Pancreas (tissue), 10 donors: Measurements from ENCODE around the gene IL7R. TPM values are rescaled to one million over a fixed set of nuclear protein-coding genes. Genes with fewer than 3 reads are reported as not detected.

ENCODE experiments used
- ATAC-seq, 4 donors: fragments of 200-7000 bp; cut with Tn5 transposase; one replicate each; pipeline versions ENCODE4 v1.8.0 to v1.9.1; 2020; ENCODE audit warnings: mild to moderate bottlenecking in 4 of 4, moderate library complexity in 4 of 4
- DNase-seq, 6 donors: peaks; one replicate each; pipeline ENCODE4 v3.0.0-alpha.2; 2020
- FAIRE-seq: peaks from 2 replicates; lab custom pipeline; 2012; peaks lifted over from hg19 to GRCh38; lab: Jason Lieb, UNC
- H3K27ac ChIP-seq, 4 donors: fragments of 200-600 bp; sonication (generic); 1 replicate in 3 of 4; 2 replicates in 1 of 4; pipeline versions ENCODE4 v1.5.0 to v1.8.0; 2020
- H3K27me3 ChIP-seq, 4 donors: fragments of 200-600 bp; one replicate each; pipeline ENCODE4 v1.8.0; 2021
- H3K36me3 ChIP-seq, 3 donors: fragments of 200-600 bp; sonication (generic) in 1 of 3; one replicate each; pipeline versions ENCODE4 v1.5.0 to v1.8.0; 2020 to 2021
- H3K4me1 ChIP-seq, 3 donors: fragments of 200-600 bp; one replicate each; pipeline ENCODE4 v1.8.0; 2021
- H3K4me3 ChIP-seq, 4 donors: fragments of 200-600 bp; sonication (generic) in 2 of 4; one replicate each; pipeline versions ENCODE4 v1.5.0 to v1.8.0; 2020 to 2021
- H3K9me3 ChIP-seq, 4 donors: fragments of 200-600 bp; one replicate each; pipeline ENCODE4 v1.8.0; 2021
- CTCF ChIP-seq, 4 donors: fragments of 200-600 bp; sonication (generic) in 3 of 4; IDR thresholded peaks; one replicate each; pipeline versions ENCODE4 v1.5.0 to v1.8.0; 2021; ENCODE audit warnings: antibody characterized with exemption in 4 of 4
- WGBS, 2 donors: extraction: QIAGEN DNeasy Blood & Tissue Kit; methylation state at CpG; one replicate each; pipeline ENCODE4 v1.1.7; 2013; 5-methylcytosine and 5-hydroxymethylcytosine counted together
- intact Hi-C, 3 donors: fragments of 100-400 bp; cut with DNase I; formaldehyde crosslinking; loops; one replicate each; pipeline versions ENCODE4 v1.11.1 to v1.14.2; 2022
- polyA plus RNA-seq, 2 donors: library from polyadenylated mRNA; stranded (reverse); fragments of 200-250 nt; gene quantifications; one replicate each; pipeline ENCODE4 v1.2.3, GENCODE V29; 2013
- total RNA-seq, 6 donors: library from RNA; stranded (reverse); fragmentation: NEBNext Ultra II Directional in 4 of 6; extraction: Animal tissue kit (Norgen Biotek cat#: 25700) in 4 of 6; gene quantifications; one replicate each; pipeline versions ENCODE4 v1.2.1 to v1.2.4, GENCODE V29; 2021 to 2023
- donor health status: healthy with polysubstance abuse.
- donor health status: DM: no; HTN: no; CAD: no; lungs with moderate emphysema.
- donor health status: DM: no; HTN: no; CAD: no.
- donor health status: control.
- donor health status: control.
- donor health status: Bipolar disorder and iron deficiency.
- donor health status: DM: yes; HTN: yes; CAD: no.
- donor health status: DM: no; HTN: no; CAD: no.
- donor health status: DM: no; HTN: no; CAD: no.
- donor health status: DM: yes; HTN: yes; CAD: no.

Gene IL7R
- total and polyA plus RNA-seq, 8 donors, result 0.04 to 3.9 (median 1.3) TPM

DNA sequence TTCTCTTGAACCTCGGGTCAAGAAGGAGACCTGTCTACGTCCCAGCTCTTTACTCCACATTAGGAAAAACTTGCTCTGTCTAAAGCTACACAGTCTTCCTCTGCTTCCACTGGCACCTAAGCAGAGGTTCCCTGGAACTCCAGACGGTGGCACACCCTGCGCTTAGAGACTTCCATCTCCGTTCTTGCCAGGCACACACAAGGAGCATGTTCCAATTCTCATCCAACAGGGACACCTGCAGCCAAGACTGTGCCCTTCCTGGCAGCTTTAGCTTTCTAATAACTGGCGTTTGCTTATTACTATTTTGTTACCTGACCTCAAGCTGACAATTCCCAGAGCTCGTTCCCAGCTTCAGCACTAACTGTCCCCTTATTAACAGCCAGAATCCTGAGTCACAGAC lies 65.8 kb downstream of the IL7R start:
- Histone ChIP-seq H3K27me3 (peaks cover 0 to 7% (median 2%) of the 10 kb centered on the region in 4 donors), H3K36me3 (no peaks in the 10 kb centered on the region), H3K4me1 (no peaks in the 10 kb centered on the region), H3K4me3 (no peak overlapping the region), H3K9me3 (no peaks in the 10 kb centered on the region), H3K27ac (no peak overlapping the region)
- intact Hi-C loops, result loop anchor here in 2 of 3 donors (10.0 kb wide), 3 partner anchors 138 to 838 kb away; no protein-coding TSS in a partner anchor
- 43 to 63% methylated on average over 7 of the region's 7 CpGs for WGBS, 2 donors
- no peak for TF ChIP-seq CTCF (IDR thresholded peaks at IDR 0.05)
- no peak for ATAC-seq
- DNase-seq, result no peak
- no peak for FAIRE-seq

DNA sequence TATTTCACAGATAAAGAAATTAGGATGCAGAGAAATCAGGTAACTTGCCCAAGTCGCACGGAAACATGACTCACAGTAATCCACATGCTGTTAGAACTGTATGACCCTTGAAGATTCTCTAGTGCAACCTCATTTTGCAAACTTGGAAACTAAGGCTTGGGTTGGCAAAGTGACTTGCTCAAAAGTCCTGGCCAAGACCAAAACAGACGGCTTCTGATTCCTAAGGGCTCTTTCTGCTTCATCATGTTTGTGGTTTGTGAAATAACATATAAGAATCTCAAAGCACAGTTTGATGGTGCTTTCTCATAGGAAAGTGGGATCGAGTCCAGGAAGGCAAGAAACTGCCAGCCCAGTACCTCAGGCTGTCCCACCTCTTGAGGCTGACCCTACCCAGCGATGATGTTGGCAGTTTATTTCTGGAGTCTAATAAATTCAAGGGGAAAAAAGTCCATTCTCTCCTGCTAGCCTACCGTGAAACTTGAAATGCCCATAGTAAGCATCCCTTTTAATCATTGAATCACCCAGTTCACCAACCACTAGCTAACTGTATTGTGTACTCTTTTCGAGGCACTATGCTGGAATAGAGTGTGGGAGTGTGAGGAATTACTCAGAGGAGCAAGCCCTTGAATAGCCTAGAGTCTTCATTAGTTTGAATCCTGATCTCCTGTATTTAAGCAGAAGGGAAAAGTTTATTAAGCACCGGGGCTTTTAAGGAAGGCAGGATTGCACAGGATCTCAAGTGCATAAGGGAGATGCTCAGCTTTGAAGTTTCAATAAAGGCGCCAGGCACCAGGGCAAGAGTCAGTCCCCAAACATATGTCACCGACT lies 67.6 kb downstream of the IL7R start:
- WGBS, 2 donors, result 44 to 49% methylated on average over 10 of the region's 10 CpGs
- FAIRE-seq, result no peak
- no peaks in the 10 kb centered on the region for H3K4me1 ChIP-seq
- no peak for TF ChIP-seq CTCF (IDR thresholded peaks at IDR 0.05)
- no peak overlapping the region for H3K4me3 ChIP-seq
- no peak for DNase-seq
- no peak for ATAC-seq
- no peak overlapping the region for H3K27ac ChIP-seq
- peaks cover 0 to 7% (median 2%) of the 10 kb centered on the region in 4 donors for H3K27me3 ChIP-seq
- intact Hi-C loops, result loop anchor here in 2 of 3 donors (10.0 kb wide), 3 partner anchors 140 to 840 kb away; no protein-coding TSS in a partner anchor
- no peaks in the 10 kb centered on the region for H3K36me3 ChIP-seq
- H3K9me3 ChIP-seq, result no peaks in the 10 kb centered on the region

- H3K27ac ChIP-seq, result no peak overlapping the region
- no peaks in the 10 kb centered on the region for H3K4me1 ChIP-seq
- intact Hi-C loops, result loop anchor here in 2 of 3 donors (10.0 kb wide), 3 partner anchors 140 to 840 kb away; no protein-coding TSS in a partner anchor
- peak; percentile 56 to 91 (median 86) for ATAC-seq
- peaks cover 0 to 7% (median 2%) of the 10 kb centered on the region in 4 donors for H3K27me3 ChIP-seq
- peak; percentile 11 to 79 (median 32) for DNase-seq
- peak in 2 of 4 donors; percentile 15 to 32 for TF ChIP-seq CTCF (IDR thresholded peaks at IDR 0.05)
- FAIRE-seq, result no peak
- H3K36me3 ChIP-seq, result no peaks in the 10 kb centered on the region
- H3K9me3 ChIP-seq, result no peaks in the 10 kb centered on the region
- 12% methylated on average over 21 of the region's 21 CpGs for WGBS, 2 donors
- H3K4me3 ChIP-seq, result no peak overlapping the region
Observed at GRCh38 chr5:35924950-35925722, 68.4 kb downstream of the IL7R start.

- TF ChIP-seq CTCF (IDR thresholded peaks at IDR 0.05), result peak; percentile 56 to 76 (median 66)
Observed at GRCh38 chr5:35926389-35927051, 69.8 kb downstream of the IL7R start.

More at GRCh38 chr5:35926389-35927051, 69.8 kb downstream of the IL7R start:
- no peaks in the 10 kb centered on the region for H3K9me3 ChIP-seq
- H3K4me3 ChIP-seq, result no peak overlapping the region
- FAIRE-seq (no peak), ATAC-seq (peak; percentile 77 to 92 (median 87)), DNase-seq (peak in 3 of 6 donors; percentile 17 to 55 (median 23))
- no peaks in the 10 kb centered on the region for H3K4me1 ChIP-seq
- intact Hi-C loops, result loop anchor here in 2 of 3 donors (10.0 kb wide), 3 partner anchors 142 to 842 kb away; no protein-coding TSS in a partner anchor
- no peaks in the 10 kb centered on the region for H3K36me3 ChIP-seq
- peaks cover 0 to 7% (median 2%) of the 10 kb centered on the region in 4 donors for H3K27me3 ChIP-seq
- H3K27ac ChIP-seq, result no peak overlapping the region
- 30 to 35% methylated on average over 13 of the region's 13 CpGs for WGBS, 2 donors

Other genes starting within 250 kb of the IL7R start
- gene SPEF2, start 239.0 kb upstream of the IL7R start, total RNA-seq, result 1 to 10 TPM; 4.1 to 8.3 (median 6.2) TPM
- gene SPEF2, start 239.0 kb upstream of the IL7R start, polyA plus RNA-seq, result 10 to 100 TPM in 1 of 2 donors, 1 to 10 TPM in 1; 4.8 to 11.8 TPM
- gene CAPSL, start 81.7 kb downstream of the IL7R start, total RNA-seq, result not detected
- 1 to 10 TPM in 1 of 2 donors, not detected in 1; 1.7 TPM for gene CAPSL, start 81.7 kb downstream of the IL7R start, polyA plus RNA-seq
- not detected for gene UGT3A1, start 134.5 kb downstream of the IL7R start, total RNA-seq
- not detected for gene UGT3A1, start 134.5 kb downstream of the IL7R start, polyA plus RNA-seq
- under 1 TPM in 1 of 6 donors, not detected in 5; 0.06 TPM for gene UGT3A2, start 210.0 kb downstream of the IL7R start, total RNA-seq
- gene UGT3A2, start 210.0 kb downstream of the IL7R start, polyA plus RNA-seq, result under 1 TPM in 1 of 2 donors, not detected in 1; 0.07 TPM